HG03045 (cell line): ENCODE results near the gene MAGEA3.
"Not testable (repeated sequence)": the region's sequence is repeated elsewhere in the genome, so short reads cannot be mapped to it uniquely, and the experiment has no call there.

Experiments
- ATAC-seq: cut with Tn5 transposase; IDR thresholded peaks from one replicate; pipeline ENCODE4 v1.9.1; 2021; ENCODE audit warnings: mild to moderate bottlenecking, moderate library complexity; ENCODE audit not compliant: unreplicated experiment

MAGEA3 gene

DNA sequence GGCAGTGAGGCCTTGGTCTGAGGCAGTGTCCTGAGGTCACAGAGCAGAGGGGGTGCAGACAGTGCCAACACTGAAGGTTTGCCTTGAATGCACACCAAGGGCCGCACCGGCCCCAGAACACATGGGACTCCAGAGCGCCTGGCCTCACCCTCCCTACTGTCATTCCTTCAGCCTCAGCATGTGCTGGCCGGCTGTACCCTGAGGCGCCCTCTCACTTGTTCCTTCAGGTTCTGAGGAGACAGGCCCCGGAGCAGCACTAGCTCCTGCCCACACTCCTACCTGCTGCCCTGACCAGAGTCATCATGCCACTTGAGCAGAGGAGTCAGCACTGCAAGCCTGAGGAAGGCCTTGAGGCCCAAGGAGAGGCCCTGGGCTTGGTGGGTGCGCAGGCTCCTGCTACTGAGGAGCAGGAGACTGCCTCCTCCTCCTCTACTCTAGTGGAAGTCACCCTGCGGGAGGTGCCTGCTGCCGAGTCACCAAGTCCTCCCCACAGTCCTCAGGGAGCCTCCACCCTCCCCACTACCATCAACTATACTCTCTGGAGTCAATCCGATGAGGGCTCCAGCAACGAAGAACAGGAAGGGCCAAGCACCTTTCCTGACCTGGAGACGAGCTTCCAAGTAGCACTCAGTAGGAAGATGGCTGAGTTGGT is 37.4 kb downstream of the MAGEA3 start:
- no peak for ATAC-seq

- ATAC-seq = not testable (repeated sequence)
Measured at GRCh38 chrX:152736528-152736927, 37.9 kb downstream of the MAGEA3 start.

GRCh38 chrX:152738560-152738959 is 40.0 kb downstream of the MAGEA3 start:
- ATAC-seq = no peak
